OCI-LY7 (cell line): ENCODE measurements around the gene ENOSF1.

Source experiments
- EZH2phosphoT487 ChIP-seq: fragments of 200-600 bp; sonication (generic); IDR thresholded peaks from 2 replicates; pipeline ENCODE4 v1.6.1; 2018; ENCODE audit warnings: low read depth, borderline replicate concordance, mild to moderate bottlenecking, mixed run types, antibody characterized with exemption, low read length, moderate library complexity, mixed read lengths
- TF ChIP-seq, protein P1 (sequence below): fragments of 200-600 bp; sonication (generic); conservative IDR thresholded peaks from 2 replicates; pipeline ENCODE4 v1.5.1; 2014; ENCODE audit warnings: mild to moderate bottlenecking, antibody characterized with exemption, low read length, moderate library complexity, mixed read lengths

DNA sequence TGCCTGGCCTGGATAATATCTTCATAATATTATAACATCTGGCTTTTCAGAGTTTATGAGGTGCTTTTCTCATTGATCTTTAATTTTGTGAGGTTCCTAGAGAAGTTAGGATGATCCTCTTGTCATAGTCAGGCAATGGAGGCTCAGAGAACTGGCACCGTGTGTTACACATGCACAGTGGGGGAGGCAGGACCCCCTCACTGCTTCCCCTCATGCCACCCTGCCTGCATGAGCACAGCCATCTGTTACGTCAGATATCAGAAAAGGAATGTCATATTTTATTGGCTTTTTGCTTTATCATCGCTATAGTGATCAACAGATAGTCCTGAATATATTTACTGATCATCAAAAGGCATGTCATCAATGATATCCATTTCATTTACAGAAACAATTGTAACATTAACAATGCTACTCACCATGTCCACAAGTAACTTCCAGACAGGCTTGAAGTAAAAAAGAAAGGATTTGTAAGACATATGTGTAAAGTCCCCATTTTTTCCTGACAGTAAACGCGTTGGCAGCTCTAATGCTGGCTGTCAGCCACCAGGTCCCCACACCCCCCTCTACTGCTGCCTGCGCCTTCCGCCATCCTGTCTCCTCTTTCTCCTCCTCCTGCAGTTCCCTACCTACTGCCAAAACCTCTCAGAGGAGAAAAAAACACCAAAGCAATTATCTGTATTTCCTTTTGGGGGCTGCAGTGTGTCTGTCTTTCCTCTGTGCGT is 18.8 kb downstream of the ENOSF1 start:
- TF ChIP-seq, protein P1, sequence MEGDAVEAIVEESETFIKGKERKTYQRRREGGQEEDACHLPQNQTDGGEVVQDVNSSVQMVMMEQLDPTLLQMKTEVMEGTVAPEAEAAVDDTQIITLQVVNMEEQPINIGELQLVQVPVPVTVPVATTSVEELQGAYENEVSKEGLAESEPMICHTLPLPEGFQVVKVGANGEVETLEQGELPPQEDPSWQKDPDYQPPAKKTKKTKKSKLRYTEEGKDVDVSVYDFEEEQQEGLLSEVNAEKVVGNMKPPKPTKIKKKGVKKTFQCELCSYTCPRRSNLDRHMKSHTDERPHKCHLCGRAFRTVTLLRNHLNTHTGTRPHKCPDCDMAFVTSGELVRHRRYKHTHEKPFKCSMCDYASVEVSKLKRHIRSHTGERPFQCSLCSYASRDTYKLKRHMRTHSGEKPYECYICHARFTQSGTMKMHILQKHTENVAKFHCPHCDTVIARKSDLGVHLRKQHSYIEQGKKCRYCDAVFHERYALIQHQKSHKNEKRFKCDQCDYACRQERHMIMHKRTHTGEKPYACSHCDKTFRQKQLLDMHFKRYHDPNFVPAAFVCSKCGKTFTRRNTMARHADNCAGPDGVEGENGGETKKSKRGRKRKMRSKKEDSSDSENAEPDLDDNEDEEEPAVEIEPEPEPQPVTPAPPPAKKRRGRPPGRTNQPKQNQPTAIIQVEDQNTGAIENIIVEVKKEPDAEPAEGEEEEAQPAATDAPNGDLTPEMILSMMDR: no peak
- TF ChIP-seq EZH2phosphoT487: no peak
